HG03095 (cell line): ENCODE data around the gene SESN2.
"Not testable (repeated sequence)": the region's sequence is repeated elsewhere in the genome, so short reads cannot be mapped to it uniquely, and the experiment has no call there.

Experiments
- ATAC-seq: cut with Tn5 transposase; IDR thresholded peaks from one replicate; pipeline ENCODE4 v1.9.1; 2021; ENCODE audit warnings: moderate library complexity; ENCODE audit not compliant: unreplicated experiment

Gene SESN2

DNA sequence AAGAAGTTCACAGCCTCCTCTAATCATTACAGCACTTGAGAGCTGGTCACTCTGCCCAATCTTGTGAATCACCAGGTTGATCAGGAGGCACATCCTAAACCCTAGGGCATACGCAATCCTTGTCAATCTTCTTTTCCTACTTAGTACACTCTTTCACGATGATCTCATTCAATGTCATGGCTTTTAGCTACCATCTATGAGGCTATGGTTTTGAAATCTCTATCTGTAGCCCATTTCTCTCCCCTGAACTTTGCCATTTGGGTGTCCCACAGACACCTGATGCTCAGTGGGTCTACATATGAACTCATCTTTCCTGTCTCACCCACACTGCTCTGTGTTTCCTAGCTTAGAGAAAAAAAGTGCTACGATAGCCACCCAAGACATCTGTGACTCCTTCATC lies 67.7 kb downstream of the SESN2 start:
- ATAC-seq, result no peak

- not testable (repeated sequence) for ATAC-seq
These were observed 68.1 kb downstream of the SESN2 start for GRCh38 chr1:28327431-28327830.

- ATAC-seq, result no peak
These were observed 68.9 kb downstream of the SESN2 start for GRCh38 chr1:28328228-28328648.

DNA sequence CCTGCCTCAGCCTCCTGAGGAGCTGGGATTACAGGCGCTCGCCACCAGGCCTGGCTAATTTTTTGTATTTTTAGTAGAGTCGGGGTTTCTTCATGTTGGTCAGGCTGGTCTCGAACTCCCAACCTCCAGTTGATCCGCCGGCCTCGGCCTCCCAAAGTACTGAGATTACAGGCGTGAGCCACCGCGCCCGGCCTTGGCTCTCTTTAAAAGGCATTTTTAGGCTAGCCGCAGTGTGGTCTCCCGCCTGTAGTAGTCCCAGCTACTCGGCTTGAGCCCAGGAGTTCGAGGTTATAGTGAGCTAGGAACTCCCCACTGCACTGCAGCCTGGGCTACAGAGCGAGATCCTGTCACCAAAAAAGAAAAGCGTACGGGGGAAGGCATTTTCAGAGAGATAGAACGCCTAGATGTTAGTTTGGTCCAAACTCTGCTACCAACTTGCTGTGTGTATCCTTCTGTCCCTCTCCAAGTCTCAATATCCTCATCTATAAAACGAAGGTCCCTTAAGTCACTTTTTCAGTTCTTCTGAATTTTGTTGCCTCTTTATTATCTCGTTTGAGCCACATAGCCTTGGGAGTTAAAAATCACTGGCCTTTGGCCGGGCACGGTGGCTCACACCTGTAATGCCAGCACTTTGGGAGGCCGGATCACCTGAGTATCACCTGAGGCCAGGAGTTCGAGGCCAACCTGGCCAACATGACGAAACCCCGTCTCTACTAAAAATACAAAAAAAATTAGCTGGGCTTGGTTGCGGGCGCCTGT lies 70.3 kb downstream of the SESN2 start:
- ATAC-seq, result no peak
